GM12892 (cell line): ENCODE data around the gene ABHD12B.

ENCODE experiments used
- POLR2A ChIP-seq: IDR thresholded peaks from 2 replicates; pipeline ENCODE4 v1.6.1; 2011; ENCODE audit warnings: low read depth, low read length, control low read depth
- TAF1 ChIP-seq: IDR thresholded peaks from 2 replicates; pipeline ENCODE4 v1.6.1; 2011; ENCODE audit warnings: low read depth, mild to moderate bottlenecking, control low read depth, low read length, borderline replicate concordance

- TF ChIP-seq POLR2A = no peak
- no peak for TF ChIP-seq TAF1
Observed at GRCh38 chr14:50855558-50855957, 16.3 kb upstream of the ABHD12B start.
